ENCODE measurements around the gene RRP1B. TPM values are rescaled to one million over a fixed set of nuclear protein-coding genes. Genes with fewer than 3 reads are reported as not detected.

The RRP1B gene
- total RNA-seq, 3 donors from 2014 or later = 106 to 132 (median 115) TPM

DNA sequence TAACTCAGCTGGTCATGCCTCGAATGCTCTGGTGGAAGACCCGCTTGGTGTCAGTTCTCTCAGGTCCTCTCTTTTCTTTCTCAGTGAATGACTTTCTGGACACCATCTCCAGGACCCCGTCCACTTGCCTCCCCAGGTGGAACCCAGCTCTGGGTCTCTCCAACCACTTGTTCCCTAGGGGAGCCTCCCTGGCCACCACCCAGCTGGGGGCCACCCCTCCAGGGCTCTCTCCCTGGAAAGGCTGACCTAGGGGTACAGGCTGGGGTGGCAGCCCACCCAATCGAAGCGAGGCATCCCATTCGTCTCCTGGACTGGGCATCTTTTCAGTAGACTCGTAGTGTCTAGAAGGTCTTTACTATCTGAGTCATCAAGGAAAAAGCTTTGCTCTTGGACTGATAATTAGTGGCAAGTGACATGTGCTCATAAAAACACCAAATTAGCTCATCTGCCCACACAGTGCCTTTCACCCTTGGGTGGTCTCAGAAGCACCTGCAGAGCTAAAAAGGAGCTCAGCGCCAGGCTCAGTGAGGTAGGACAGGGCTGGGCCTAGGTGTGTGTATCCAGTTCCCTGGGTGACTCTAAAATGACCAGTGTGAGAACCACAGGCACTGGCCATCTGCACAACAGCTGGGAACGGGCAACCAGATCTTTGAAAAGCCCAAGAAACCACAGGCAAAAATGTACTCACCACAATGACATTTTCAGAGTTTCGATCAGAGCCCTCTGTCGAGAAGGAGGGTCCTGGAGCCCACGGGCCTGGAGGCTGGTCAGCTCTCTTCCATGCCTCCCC lies 57.2 kb downstream of the RRP1B start:
- Mint-ChIP-seq H3K4me3 (peak overlapping the region; percentile 29), H3K4me1 (ENCODE audit: low read depth) (peaks cover 15% of the 10 kb centered on the region), H3K36me3 (ENCODE audit: insufficient read depth) (no peaks in the 10 kb centered on the region), H3K9me3 (no peaks in the 10 kb centered on the region), H3K27me3 (ENCODE audit: low read depth) (no peaks in the 10 kb centered on the region)
- DNase-seq = no peak
- no peak for ATAC-seq

DNA sequence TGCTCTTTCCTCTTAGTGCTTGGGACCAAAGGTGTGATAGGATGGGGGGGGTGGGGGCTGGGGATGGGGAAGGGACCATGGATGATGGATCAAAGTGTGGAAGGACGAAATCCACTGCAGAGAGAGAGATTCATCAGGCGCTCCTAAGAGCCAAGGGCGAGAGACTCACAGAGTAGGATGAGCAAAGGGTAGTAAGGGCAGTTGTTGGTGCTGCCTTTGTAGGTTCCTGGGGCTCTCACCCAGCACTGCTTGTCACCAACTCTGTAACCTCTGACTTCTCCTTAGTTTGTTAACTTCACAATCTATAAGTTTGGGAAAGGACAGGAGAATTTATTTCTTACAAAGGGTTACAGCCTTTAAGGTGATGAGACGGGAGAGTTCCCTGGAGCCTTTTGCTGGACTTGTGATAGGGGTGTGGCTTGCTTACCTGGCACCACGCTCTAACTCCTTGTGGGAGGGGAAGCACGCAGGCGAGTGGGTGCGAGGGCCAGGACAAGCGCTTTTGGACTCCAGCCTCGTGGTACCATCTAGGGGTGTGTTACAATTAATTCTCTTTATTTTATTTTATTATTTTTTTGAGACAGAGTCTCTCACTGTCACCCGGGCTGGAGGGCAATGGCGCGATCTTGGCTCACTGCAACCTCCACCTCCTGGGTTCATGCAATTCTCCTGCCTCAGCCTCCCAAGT lies 58.0 kb downstream of the RRP1B start:
- Mint-ChIP-seq H3K36me3 (ENCODE audit: insufficient read depth) (no peaks in the 10 kb centered on the region), H3K27me3 (ENCODE audit: low read depth) (no peaks in the 10 kb centered on the region), H3K4me1 (ENCODE audit: low read depth) (peaks cover 22% of the 10 kb centered on the region), H3K9me3 (no peaks in the 10 kb centered on the region), H3K4me3 (peak overlapping the region; percentile 83)
- ATAC-seq = no peak
- no peak for DNase-seq

DNA sequence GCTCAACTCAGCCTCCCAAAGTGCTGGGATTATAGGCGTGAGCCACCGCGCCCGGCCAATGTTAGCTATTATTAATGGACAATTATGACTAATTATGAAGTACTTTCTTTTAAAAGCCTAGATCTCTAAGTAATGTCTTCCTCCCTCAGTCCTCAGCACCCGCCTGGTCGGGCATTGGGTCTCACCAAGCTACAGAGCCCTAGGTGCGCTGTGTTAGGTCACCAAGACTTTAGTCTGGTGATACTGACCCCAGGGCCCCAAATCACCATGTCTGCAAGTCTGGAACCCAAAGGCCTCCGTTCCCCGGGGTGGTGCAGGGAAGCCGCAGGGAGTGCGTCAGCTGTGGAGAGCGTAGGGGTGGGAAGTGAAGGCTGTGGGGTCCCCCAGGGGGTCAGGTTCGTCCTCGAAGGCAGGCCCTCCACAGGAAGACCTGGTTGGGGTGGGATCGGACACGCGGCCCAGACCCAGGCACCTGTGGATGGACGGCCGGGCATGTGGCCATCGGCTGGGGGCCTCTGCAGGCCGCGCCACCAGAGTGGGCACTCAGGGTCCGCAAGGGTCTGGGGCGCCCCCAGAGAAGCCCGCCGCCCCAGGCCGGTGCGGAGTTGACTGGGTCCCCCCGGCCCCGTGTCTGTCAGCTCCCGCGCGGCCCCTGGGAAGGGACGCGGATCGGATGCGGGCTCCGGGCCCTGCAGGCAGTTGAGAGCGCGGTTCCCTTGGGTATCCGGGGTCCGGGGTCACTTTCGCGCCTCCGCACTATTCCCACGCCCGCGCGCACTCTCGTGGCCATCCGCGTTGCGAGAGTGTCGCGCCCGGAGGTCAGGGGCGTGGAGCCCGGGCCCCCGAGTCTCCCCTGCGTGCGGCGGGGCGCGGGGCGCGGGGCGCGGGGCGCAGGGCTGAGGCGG lies 58.9 kb downstream of the RRP1B start:
- H3K4me1 Mint-ChIP-seq (ENCODE audit: low read depth) = peaks cover 27% of the 10 kb centered on the region
- H3K4me3 Mint-ChIP-seq = peak overlapping the region; percentile 83
- H3K36me3 Mint-ChIP-seq (ENCODE audit: insufficient read depth) = no peaks in the 10 kb centered on the region
- DNase-seq = no peak
- no peak for ATAC-seq
- H3K9me3 Mint-ChIP-seq = no peaks in the 10 kb centered on the region
- no peaks in the 10 kb centered on the region for H3K27me3 Mint-ChIP-seq (ENCODE audit: low read depth)

DNA sequence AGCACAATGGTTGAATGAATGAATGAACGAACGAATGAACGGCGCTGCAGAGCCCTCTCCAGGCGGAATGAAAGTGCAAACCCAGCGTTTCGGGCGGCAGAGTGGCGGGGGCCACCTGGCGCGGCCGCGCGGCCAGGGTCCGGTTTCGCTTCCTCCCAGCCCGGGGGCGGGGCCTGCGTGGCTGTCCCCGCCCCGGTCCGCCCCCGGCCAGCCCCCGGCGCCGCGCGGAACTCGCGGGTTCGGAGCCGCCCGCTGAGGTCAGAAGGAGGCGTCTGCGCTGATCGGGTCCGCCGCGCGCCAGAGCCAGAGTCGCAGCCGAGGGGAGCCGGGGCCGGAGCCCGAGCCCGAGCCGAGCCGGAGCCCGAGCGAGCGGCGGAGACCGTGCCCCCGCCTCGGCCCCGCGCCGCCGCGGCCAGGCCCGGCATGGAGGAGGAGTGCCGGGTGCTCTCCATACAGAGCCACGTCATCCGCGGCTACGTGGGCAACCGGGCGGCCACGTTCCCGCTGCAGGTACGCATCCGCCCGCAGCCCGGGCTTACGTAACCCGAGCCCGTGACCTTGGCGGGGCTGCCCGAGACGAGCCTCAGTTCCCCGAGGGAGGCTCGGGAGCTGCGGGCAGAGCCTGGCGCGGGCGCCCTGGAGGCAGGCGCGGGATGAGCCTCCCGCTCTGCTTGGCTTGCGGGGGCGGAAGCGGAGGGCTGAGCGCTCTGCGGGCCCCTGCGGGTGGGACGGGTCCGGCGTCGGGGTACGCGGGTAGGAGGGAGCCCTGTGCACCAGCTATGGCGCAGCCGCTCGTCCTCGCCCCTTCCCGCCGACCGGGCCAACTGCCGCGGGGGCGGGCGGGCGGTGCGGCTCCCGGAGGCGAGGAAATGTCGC lies 59.8 kb downstream of the RRP1B start, which contains the start of gene PDXK:
Gene PDXK, plus strand, starts transcription at position 258 of the 876 bp plus-strand sequence. Its CDS starts 166 bp downstream, at position 424.
- H3K27me3 Mint-ChIP-seq (ENCODE audit: low read depth) = no peaks in the 10 kb centered on the region
- no peaks in the 10 kb centered on the region for H3K9me3 Mint-ChIP-seq
- peak; percentile 67 for DNase-seq

DNA sequence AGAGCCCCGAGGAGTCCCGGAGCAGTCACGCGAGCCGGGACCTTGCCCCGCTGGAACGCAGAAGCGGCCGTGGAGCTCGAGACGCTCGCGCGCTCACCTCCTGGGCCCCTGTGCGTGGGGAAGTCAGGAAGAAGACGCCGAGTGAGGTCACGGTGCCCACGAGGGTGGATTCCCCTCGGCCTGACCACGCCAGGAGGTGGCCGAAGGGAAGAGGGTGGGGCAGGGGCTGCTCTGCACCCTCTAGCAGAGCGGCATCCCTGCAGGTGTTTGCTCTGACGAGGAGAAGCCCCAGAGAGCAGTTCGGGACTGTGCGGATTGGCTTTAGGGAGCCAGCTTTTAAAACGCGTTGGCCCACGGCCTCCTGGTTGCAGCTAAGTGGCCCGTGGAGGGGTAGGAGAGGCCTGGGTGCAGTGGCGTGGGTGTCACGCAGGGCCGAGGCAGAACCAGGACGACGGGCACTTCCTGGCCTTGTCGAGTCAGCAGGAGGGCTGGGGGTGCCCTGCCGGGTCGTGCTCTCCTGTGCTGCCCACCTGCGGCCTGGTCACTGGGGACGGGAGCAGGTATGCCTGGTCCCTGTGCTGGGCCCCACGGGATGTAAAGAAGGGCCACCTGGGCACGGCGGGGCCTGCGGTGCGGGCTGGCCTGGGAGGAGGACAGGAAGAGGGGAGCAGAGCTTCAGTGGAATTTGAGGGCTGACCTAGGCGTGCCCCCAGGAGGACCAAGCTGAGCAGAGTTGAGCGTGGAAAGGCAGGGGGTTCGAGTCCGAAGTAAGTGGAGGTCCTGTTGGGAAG lies 60.6 kb downstream of the RRP1B start:
- peak overlapping the region; percentile 83 for H3K4me3 Mint-ChIP-seq
- H3K27me3 Mint-ChIP-seq (ENCODE audit: low read depth) = no peaks in the 10 kb centered on the region
- DNase-seq = peak; percentile 22
- H3K9me3 Mint-ChIP-seq = no peaks in the 10 kb centered on the region
- no peaks in the 10 kb centered on the region for H3K36me3 Mint-ChIP-seq (ENCODE audit: insufficient read depth)
- no peak for ATAC-seq
- peaks cover 28% of the 10 kb centered on the region for H3K4me1 Mint-ChIP-seq (ENCODE audit: low read depth)

More for the DNA sequence above, 59.8 kb downstream of the RRP1B start, which contains the start of gene PDXK:
- ATAC-seq = peak; percentile 82 to 84
- peaks cover 27% of the 10 kb centered on the region for H3K4me1 Mint-ChIP-seq (ENCODE audit: low read depth)
- H3K4me3 Mint-ChIP-seq = peak within 1 kb of the TSS; percentile 83
- no peaks in the 10 kb centered on the region for H3K36me3 Mint-ChIP-seq (ENCODE audit: insufficient read depth)

DNA sequence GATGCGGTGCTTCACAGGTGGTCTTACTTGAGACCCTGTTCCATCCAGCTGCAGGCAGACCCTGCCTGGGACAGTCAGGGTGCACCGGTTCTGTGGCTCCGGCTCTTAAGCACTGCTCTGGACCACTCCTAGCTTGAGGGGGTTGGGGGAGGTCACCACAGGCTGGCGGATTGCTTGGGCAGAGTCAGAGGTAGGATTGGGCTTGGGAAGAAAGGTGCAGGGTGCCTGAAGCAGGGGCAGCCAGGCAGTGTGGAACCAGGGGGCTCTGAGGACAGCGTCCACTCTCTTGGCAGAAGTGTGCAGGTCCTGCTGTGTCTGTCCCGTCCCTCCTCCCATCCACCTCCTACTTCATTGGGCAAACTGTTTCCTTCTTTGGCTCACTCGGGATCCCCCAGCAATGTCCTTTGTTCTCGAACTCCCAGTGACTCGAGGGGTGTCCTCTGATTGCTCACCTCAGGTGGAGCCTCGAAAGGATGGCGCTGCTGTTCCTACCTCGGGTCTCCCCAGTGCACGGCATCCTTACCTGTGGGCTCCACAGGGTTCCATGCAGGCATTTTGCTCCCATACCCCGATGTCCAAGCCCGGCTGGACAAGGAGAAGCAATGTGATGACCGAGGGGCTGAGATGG lies 61.3 kb downstream of the RRP1B start:
- H3K9me3 Mint-ChIP-seq = no peaks in the 10 kb centered on the region
- no peaks in the 10 kb centered on the region for H3K36me3 Mint-ChIP-seq (ENCODE audit: insufficient read depth)
- ATAC-seq (no peak), DNase-seq (no peak)
- H3K4me3 Mint-ChIP-seq = peak overlapping the region; percentile 83
- no peaks in the 10 kb centered on the region for H3K27me3 Mint-ChIP-seq (ENCODE audit: low read depth)
- peaks cover 29% of the 10 kb centered on the region for H3K4me1 Mint-ChIP-seq (ENCODE audit: low read depth)

DNA sequence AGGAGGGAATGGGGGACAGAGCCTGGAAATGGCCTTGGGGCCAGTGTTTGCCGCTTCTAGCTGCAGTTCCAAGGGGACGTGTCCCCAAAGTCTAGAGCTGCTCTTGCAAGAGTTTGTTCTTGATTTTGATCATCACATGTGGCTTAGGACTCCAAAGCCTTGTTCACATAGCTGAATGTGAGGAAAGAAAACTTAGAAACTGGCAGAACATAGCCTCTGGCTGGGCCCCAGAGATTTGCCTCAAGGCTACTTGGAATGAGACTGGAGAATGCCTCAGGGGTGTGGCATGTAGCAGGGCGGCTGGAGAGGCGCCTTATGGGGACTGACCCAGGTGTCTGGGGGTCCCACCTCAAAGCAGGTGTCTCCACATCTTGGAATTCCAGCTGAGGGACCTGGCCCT lies 61.8 kb downstream of the RRP1B start:
- Mint-ChIP-seq H3K36me3 (ENCODE audit: insufficient read depth) (peaks cover 2% of the 10 kb centered on the region), H3K4me1 (ENCODE audit: low read depth) (peaks cover 33% of the 10 kb centered on the region), H3K9me3 (no peaks in the 10 kb centered on the region), H3K27me3 (ENCODE audit: low read depth) (no peaks in the 10 kb centered on the region), H3K4me3 (peak overlapping the region; percentile 83)
- DNase-seq (no peak), ATAC-seq (no peak)

DNA sequence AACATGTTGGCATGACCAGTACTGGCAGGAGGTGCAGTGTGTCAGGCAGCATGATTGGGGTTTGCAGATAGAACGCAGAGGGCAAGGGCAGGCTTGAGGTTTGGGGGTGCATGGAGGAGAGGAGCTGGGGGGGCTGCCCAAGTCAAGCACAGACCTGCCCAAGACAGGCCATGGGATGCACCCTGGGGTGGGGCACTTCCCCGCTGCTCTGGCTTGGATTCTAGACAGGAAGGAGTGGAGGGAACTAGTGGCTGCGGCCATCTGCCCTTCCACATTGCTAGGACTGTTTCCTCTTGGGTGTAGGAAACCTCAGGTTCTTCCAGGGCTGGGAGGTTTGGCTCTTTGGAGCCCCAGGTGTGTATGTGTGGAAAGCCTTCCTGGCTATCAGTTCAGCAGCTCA lies 62.6 kb downstream of the RRP1B start:
- no peak for DNase-seq
- Mint-ChIP-seq H3K27me3 (ENCODE audit: low read depth) (no peaks in the 10 kb centered on the region), H3K9me3 (no peaks in the 10 kb centered on the region), H3K4me1 (ENCODE audit: low read depth) (peaks cover 37% of the 10 kb centered on the region), H3K4me3 (peak overlapping the region; percentile 16), H3K36me3 (ENCODE audit: insufficient read depth) (peaks cover 2% of the 10 kb centered on the region)
- no peak for ATAC-seq

DNA sequence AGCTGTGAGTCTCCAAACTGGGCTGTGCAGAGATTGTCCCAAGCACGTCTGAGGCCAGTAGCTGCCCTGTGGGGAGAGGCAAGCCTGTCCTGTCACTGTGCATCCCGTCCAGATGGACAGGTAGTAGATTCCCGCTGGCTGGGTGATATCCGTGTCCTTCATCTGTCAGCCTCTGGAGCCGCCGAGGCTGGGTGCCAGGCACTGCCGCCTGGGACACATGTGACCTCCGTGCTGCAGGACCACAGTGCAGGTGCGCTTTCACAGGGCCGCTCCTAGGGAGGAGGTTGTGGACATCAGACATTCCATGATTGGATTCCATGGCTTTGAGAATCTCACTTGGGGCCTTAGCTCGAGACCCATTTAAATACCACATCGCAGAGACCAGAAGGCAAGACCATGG lies 64.3 kb downstream of the RRP1B start:
- H3K27me3 Mint-ChIP-seq (ENCODE audit: low read depth) = no peaks in the 10 kb centered on the region
- H3K4me3 Mint-ChIP-seq = no peak overlapping the region
- DNase-seq = no peak
- ATAC-seq = no peak
- no peaks in the 10 kb centered on the region for H3K9me3 Mint-ChIP-seq
- peaks cover 2% of the 10 kb centered on the region for H3K36me3 Mint-ChIP-seq (ENCODE audit: insufficient read depth)
- H3K4me1 Mint-ChIP-seq (ENCODE audit: low read depth) = peaks cover 53% of the 10 kb centered on the region

DNA sequence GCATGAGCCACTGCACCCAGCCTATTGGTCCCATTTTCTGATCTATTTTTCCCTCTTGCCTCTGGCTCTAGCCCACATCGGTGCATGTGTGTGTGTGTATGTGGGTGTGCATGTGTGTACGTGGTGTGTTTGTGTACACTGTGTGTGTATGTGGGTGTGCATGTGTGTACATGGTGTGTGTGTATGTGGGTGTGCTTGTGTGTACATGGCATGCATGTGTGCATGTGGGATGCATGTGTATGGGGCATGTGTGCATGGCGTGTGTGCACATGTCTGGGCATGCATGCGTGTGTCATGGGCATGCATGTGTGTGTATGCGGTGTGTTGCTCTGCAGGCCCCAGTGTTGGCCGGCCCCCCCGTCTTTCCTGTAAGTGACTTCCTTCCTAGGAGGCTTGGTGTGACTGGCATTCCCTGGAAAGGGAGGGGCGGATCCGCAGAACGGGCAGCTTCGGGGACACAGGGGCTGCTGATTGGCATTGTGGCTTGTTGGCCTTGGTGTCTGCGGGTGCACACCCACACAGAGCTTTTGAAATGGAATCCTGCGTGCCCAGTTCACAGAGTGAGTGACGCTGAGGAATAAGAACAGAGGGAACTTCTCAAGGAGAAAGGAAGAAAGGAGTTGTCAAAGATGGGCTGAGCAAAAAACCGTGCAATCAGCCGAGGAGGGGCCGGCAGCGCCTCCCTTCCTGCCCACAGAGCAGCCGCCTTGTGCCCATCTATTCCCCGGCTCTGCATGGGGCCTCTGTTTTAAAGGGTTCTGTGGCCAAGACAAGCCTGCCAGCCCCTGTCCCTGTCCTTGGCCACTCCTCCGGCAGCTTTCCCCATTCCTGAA lies 67.5 kb downstream of the RRP1B start:
- no peak for ATAC-seq

DNA sequence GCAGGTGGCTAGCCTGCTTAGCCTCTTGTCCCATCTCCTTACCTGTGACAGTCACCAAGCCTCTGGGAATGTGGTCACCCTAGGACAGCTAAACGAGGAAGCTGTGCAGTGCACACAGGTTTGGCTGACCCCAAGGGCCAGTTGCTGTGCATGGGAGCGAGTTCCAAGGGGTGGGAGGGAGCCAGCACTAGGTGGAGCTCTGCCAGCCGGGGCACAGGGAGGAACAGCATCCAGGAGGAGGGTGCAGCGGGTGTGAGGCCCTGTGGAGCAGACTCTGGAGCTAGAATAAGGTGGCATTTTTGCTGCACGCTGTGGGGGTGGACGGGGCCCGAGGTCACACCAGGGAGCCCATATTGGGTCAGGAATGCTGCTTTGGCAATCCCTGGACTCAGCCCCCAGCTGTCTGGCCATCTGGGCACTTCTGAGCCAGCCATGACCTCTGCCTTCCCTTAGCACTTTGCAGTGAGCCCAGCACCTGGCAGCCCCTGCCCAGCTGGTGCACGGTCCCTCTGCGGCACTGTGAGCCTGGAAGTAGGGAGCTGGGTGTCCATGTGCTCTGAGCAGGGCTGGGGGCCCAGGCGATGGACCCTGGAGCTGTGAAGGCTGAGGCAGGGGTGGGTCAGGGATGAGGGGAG lies 68.3 kb downstream of the RRP1B start:
- Mint-ChIP-seq H3K4me1 (ENCODE audit: low read depth) (peaks cover 42% of the 10 kb centered on the region), H3K9me3 (no peaks in the 10 kb centered on the region), H3K4me3 (peak overlapping the region; percentile 84), H3K36me3 (ENCODE audit: insufficient read depth) (peaks cover 5% of the 10 kb centered on the region), H3K27me3 (ENCODE audit: low read depth) (no peaks in the 10 kb centered on the region)
- ATAC-seq (no peak), DNase-seq (no peak)

More for the DNA sequence above, 67.5 kb downstream of the RRP1B start:
- Mint-ChIP-seq H3K4me1 (ENCODE audit: low read depth) (peaks cover 49% of the 10 kb centered on the region), H3K4me3 (peak overlapping the region; percentile 17), H3K27me3 (ENCODE audit: low read depth) (no peaks in the 10 kb centered on the region), H3K36me3 (ENCODE audit: insufficient read depth) (peaks cover 5% of the 10 kb centered on the region), H3K9me3 (no peaks in the 10 kb centered on the region)
- DNase-seq = no peak

DNA sequence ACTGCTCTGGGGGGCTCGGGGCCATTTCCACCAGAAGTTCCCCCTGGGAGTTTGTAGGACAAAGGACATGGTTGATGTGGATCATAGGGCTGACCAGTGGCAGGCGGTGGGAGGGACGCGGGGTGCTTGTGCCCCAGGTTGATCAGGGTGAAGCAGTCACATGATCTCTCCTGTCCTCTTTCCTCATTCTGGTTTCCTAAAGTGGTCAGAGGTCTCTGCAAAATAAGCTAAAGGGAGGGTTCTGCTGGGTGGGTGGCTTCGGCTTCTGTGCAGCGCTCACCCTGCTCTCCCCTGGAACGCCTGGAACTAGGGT lies 68.8 kb downstream of the RRP1B start:
- peaks cover 5% of the 10 kb centered on the region for H3K36me3 Mint-ChIP-seq (ENCODE audit: insufficient read depth)
- peak overlapping the region; percentile 84 for H3K4me3 Mint-ChIP-seq
- DNase-seq = no peak

More for the DNA sequence above, 68.8 kb downstream of the RRP1B start:
- H3K27me3 Mint-ChIP-seq (ENCODE audit: low read depth) = no peaks in the 10 kb centered on the region
- H3K9me3 Mint-ChIP-seq = no peaks in the 10 kb centered on the region
- H3K4me1 Mint-ChIP-seq (ENCODE audit: low read depth) = peaks cover 40% of the 10 kb centered on the region
- no peak for ATAC-seq

Data from activated T-cell treated with anti-CD3 and anti-CD28 coated beads, Interleukin-2, amount 50 U/mL, for 4 hours (primary cell).